ENCODE measurements around the gene LPP. TPM values are rescaled to one million over a fixed set of nuclear protein-coding genes. Genes with fewer than 3 reads are reported as not detected.

LPP gene
- total RNA-seq, 1 donor: 196 TPM

DNA sequence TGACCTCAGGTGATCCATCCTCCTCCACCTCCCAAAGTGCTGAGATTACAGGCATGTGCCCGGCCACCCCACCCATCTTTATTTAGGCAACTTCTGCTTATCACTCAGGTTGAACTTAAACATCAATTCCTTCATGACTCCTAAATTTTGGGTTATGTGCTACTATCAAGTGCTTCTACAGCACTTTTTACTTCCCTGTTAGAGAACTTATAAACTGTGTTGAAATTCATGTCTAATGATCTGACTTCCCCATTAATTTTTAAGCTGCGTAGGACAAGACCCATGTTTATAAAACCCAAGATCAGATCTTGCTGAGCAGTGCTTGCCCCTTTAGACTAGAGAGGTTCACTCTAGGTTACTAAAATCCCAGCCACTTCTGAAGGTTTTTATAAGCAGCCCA lies 751.6 kb downstream of the LPP start:
- H3K4me3 ChIP-seq (ENCODE audit: low read depth, low read length): no peak overlapping the region
- DNase-seq (ENCODE audit: low read depth): no peak
- TF ChIP-seq CTCF (IDR thresholded peaks at IDR 0.05; ENCODE audit: insufficient read depth, low read depth, low read length): no peak

- DNase-seq (ENCODE audit: low read depth): no peak
- H3K4me3 ChIP-seq (ENCODE audit: low read depth, low read length): no peak overlapping the region
- no peak for TF ChIP-seq CTCF (IDR thresholded peaks at IDR 0.05; ENCODE audit: insufficient read depth, low read depth, low read length)
Observed at GRCh38 chr3:188906236-188906635, 752.3 kb downstream of the LPP start.

GRCh38 chr3:188908002-188908850 lies 754.3 kb downstream of the LPP start:
- no peak for DNase-seq (ENCODE audit: low read depth)
- H3K4me3 ChIP-seq (ENCODE audit: low read depth, low read length): no peak overlapping the region

DNA sequence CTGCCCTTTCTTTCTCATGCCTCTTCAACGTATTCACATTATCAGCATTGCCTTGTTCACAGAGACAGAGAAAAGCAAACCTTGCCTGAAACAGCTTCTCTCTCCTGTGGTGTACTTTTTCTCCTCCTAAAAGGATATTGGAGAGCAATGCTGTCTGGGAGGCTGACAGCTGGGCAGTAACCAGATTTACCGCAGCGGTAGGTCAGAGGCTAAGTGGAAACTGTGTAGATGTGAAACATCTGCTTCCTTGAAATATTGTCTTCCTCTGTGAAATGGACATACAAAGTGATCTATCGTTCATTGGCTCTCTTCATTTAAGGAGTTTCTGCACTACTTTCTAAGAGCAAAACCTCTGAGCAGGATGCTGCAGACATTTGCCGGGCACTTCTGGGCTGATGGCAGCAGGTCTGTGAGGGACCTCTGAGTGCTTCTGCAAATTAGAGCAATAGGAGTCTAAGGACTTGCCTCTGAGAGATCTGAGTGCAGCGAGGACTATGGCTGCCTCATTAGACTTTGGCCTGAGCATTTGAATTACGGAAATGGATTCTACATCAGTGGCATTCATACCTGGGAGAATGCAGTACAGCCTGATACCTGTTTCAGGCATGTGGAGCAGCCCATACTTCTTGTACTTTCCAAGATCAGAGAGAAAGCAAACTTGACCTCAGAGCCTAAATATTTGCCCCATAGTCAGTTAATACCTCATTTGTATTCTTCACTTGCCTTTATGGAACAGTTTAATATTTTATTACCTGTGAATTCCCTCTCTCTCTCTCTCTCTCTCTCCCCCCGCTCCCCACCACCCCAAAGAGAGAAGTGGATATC lies 757.3 kb downstream of the LPP start:
- peak; percentile 52 for DNase-seq (ENCODE audit: low read depth)
- TF ChIP-seq CTCF (IDR thresholded peaks at IDR 0.05; ENCODE audit: insufficient read depth, low read depth, low read length): no peak
- no peak overlapping the region for H3K4me3 ChIP-seq (ENCODE audit: low read depth, low read length)

More at GRCh38 chr3:188908002-188908850, 754.3 kb downstream of the LPP start:
- no peak for TF ChIP-seq CTCF (IDR thresholded peaks at IDR 0.05; ENCODE audit: insufficient read depth, low read depth, low read length)

GRCh38 chr3:188913084-188913483 lies 759.1 kb downstream of the LPP start:
- no peak for TF ChIP-seq CTCF (IDR thresholded peaks at IDR 0.05; ENCODE audit: insufficient read depth, low read depth, low read length)
- DNase-seq (ENCODE audit: low read depth): no peak
- no peak overlapping the region for H3K4me3 ChIP-seq (ENCODE audit: low read depth, low read length)

DNA sequence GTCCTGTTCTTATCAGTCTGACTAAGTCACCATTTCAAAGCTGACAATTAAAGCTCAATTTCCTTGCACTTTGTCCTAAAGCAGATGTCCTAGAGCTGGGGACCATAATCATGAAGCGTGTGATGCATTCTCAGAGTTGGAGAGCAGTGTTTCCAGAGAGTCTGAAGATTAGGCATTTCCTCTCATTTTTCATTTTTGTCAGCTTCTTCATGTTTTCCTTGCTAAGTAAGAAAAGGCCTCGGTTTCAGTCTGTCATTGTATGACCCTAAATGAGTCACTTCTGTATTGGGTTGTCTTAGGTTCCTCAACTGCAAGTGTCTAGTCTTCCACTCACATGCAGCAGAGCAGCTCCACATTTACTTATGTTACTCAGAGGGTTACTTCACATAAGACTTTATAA lies 760.6 kb downstream of the LPP start:
- no peak for TF ChIP-seq CTCF (IDR thresholded peaks at IDR 0.05; ENCODE audit: insufficient read depth, low read depth, low read length)
- no peak overlapping the region for H3K4me3 ChIP-seq (ENCODE audit: low read depth, low read length)
- peak; percentile 45 for DNase-seq (ENCODE audit: low read depth)
